Mesothelial cell of epicardium (in vitro differentiated cells): ENCODE results near the gene PTPRT. TPM values are rescaled to one million over a fixed set of nuclear protein-coding genes. Genes with fewer than 3 reads are reported as not detected.

ENCODE experiments used
- DNase-seq, 2 experiments: peaks; one replicate each; pipeline ENCODE4 v3.0.0; 2021; ENCODE audit warnings: low spot score in 2 of 2; ENCODE audit not compliant: unreplicated experiment in 2 of 2
- H3K27ac Mint-ChIP-seq: 2 replicates; pipeline ENCODE4 v1.8.0; 2021; ENCODE audit warnings: mixed read lengths
- H3K27me3 Mint-ChIP-seq: 2 replicates; pipeline ENCODE4 v1.8.0; 2021; ENCODE audit warnings: low read depth, mixed read lengths
- H3K36me3 Mint-ChIP-seq: 2 replicates; pipeline ENCODE4 v1.8.0; 2021; ENCODE audit warnings: mixed read lengths
- H3K4me1 Mint-ChIP-seq: 2 replicates; pipeline ENCODE4 v1.8.0; 2021; ENCODE audit warnings: mixed read lengths
- H3K4me3 Mint-ChIP-seq: 2 replicates; pipeline ENCODE4 v1.8.0; 2021; ENCODE audit warnings: mild to moderate bottlenecking, moderate library complexity, mixed read lengths
- H3K9me3 Mint-ChIP-seq: 2 replicates; pipeline ENCODE4 v1.8.0; 2021; ENCODE audit warnings: mixed read lengths
- total RNA-seq: library from RNA; stranded (reverse); gene quantifications from 3 replicates; pipeline ENCODE4 v1.2.1, GENCODE V29; 2021
- TF ChIP-seq, protein P1 (sequence below): fragments of 200-600 bp; sonication (generic); IDR thresholded peaks from one replicate; pipeline ENCODE4 v1.5.0; 2021; ENCODE audit warnings: antibody characterized with exemption; ENCODE audit not compliant: unreplicated experiment

PTPRT gene
- total RNA-seq, 1 donor from 2014 or later, result 0.80 TPM

- DNase-seq, result no peak
- peaks cover 12% of the 10 kb centered on the region for H3K9me3 Mint-ChIP-seq
- H3K27ac Mint-ChIP-seq, result no peak overlapping the region
- H3K4me1 Mint-ChIP-seq, result no peaks in the 10 kb centered on the region
- no peak overlapping the region for H3K4me3 Mint-ChIP-seq
- TF ChIP-seq, protein P1, sequence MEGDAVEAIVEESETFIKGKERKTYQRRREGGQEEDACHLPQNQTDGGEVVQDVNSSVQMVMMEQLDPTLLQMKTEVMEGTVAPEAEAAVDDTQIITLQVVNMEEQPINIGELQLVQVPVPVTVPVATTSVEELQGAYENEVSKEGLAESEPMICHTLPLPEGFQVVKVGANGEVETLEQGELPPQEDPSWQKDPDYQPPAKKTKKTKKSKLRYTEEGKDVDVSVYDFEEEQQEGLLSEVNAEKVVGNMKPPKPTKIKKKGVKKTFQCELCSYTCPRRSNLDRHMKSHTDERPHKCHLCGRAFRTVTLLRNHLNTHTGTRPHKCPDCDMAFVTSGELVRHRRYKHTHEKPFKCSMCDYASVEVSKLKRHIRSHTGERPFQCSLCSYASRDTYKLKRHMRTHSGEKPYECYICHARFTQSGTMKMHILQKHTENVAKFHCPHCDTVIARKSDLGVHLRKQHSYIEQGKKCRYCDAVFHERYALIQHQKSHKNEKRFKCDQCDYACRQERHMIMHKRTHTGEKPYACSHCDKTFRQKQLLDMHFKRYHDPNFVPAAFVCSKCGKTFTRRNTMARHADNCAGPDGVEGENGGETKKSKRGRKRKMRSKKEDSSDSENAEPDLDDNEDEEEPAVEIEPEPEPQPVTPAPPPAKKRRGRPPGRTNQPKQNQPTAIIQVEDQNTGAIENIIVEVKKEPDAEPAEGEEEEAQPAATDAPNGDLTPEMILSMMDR, result no peak
- no peaks in the 10 kb centered on the region for H3K36me3 Mint-ChIP-seq
- H3K27me3 Mint-ChIP-seq, result no peaks in the 10 kb centered on the region
Observed at GRCh38 chr20:42889517-42889916, 300.2 kb downstream of the PTPRT start.

GRCh38 chr20:42887281-42887680 is 302.4 kb downstream of the PTPRT start:
- H3K27me3 Mint-ChIP-seq, result no peaks in the 10 kb centered on the region
- H3K27ac Mint-ChIP-seq, result no peak overlapping the region
- no peak overlapping the region for H3K4me3 Mint-ChIP-seq
- TF ChIP-seq, protein P1, result no peak
- H3K9me3 Mint-ChIP-seq, result peaks cover 5% of the 10 kb centered on the region
- no peaks in the 10 kb centered on the region for H3K4me1 Mint-ChIP-seq
- no peak for DNase-seq
- H3K36me3 Mint-ChIP-seq, result no peaks in the 10 kb centered on the region

DNA sequence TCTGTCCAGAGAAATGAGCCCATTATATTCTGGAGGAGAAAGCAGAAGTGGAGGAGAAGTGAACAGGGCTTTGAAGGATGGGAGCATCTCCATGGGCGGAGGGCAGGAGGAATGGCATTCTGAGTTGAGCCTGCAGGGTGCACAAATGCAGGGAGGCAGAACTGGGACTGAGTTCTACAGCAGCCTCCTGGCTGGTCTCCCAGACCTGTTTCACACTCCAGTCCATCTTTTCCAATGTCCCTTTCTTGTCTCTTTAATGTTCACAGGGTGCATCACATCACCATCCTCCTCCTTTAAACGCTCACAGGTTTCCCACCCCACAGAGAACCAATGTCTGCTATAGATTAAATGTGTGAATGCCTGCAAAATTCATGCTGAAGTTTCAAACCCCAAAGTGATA is 302.9 kb downstream of the PTPRT start:
- DNase-seq, result no peak
- Mint-ChIP-seq H3K4me1 (no peaks in the 10 kb centered on the region), H3K27me3 (no peaks in the 10 kb centered on the region), H3K4me3 (no peak overlapping the region), H3K36me3 (no peaks in the 10 kb centered on the region), H3K9me3 (peaks cover 5% of the 10 kb centered on the region), H3K27ac (no peak overlapping the region)
- TF ChIP-seq, protein P1, result no peak

DNA sequence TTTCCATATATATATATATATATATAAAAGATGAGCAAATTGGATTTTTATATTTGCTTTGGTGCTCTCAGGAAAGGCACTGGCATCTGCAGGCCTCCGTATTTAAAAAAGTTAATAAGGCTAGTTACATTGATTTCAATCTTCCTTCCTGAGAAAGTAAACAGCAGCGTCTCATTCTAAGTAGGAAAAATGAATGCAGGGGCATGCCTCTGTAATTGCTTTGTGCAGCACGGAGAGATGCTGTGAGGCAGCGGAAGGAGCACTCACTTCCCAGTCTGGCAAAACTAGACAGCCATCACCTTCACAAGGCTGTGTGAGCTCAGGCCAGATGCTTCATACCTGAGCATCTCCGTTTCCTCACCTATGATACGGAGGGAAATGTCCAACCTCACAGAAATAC is 303.7 kb downstream of the PTPRT start:
- Mint-ChIP-seq H3K4me1 (no peaks in the 10 kb centered on the region), H3K9me3 (peaks cover 3% of the 10 kb centered on the region), H3K36me3 (no peaks in the 10 kb centered on the region), H3K4me3 (no peak overlapping the region), H3K27ac (no peak overlapping the region), H3K27me3 (no peaks in the 10 kb centered on the region)
- TF ChIP-seq, protein P1, result no peak
- DNase-seq, result no peak

DNA sequence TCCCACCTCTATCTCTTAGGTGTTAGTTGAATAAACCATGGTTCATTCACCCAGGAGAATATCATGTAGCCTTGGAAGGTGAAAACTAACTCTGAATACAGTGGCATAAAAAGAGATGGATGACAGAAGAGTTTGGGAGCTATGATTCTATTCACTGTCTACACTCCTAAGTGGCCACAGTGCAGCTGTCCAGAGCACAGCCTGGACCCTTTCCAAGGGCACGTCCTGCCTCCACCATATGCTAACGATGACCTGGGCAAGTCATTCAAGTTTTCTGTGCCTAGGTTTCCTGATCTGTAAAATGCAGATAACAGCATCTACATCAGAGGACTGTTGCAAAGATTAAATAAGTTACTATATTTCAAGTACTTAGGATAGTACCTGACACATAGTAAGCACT is 314.1 kb downstream of the PTPRT start:
- Mint-ChIP-seq H3K4me1 (no peaks in the 10 kb centered on the region), H3K4me3 (no peak overlapping the region), H3K27ac (no peak overlapping the region), H3K27me3 (no peaks in the 10 kb centered on the region), H3K36me3 (no peaks in the 10 kb centered on the region), H3K9me3 (peaks cover 3% of the 10 kb centered on the region)
- TF ChIP-seq, protein P1, result no peak
- DNase-seq, result no peak

GRCh38 chr20:42873259-42873658 is 316.4 kb downstream of the PTPRT start:
- Mint-ChIP-seq H3K27me3 (no peaks in the 10 kb centered on the region), H3K4me1 (no peaks in the 10 kb centered on the region), H3K4me3 (no peak overlapping the region), H3K9me3 (peaks cover 15% of the 10 kb centered on the region), H3K27ac (no peak overlapping the region), H3K36me3 (no peaks in the 10 kb centered on the region)
- no peak for DNase-seq
- TF ChIP-seq, protein P1, result no peak
